Breast epithelium (tissue), 4 donors: ENCODE measurements around the gene MARCKSL1. TPM values are rescaled to one million over a fixed set of nuclear protein-coding genes. Genes with fewer than 3 reads are reported as not detected.

ENCODE experiments used
- DNase-seq, 2 donors: peaks; one replicate each; pipeline ENCODE4 v3.0.0-alpha.2; 2019; ENCODE audit warnings: low spot score in 2 of 2
- H3K27ac ChIP-seq, 2 donors: fragments of 200-600 bp; sonication (generic) in 1 of 2; one replicate each; pipeline ENCODE4 v1.5.1; 2016 to 2019; ENCODE audit warnings: mild to moderate bottlenecking in 1 of 2
- H3K27me3 ChIP-seq, 2 donors: fragments of 200-600 bp; sonication (generic) in 1 of 2; one replicate each; pipeline versions ENCODE4 v1.5.1 to v1.6.0; 2017 to 2019; ENCODE audit warnings: control low read depth in 1 of 2, mild to moderate bottlenecking in 1 of 2
- H3K36me3 ChIP-seq: fragments of 200-600 bp; one replicate; pipeline ENCODE4 v1.5.1; 2019
- H3K4me1 ChIP-seq, 2 donors: fragments of 200-600 bp; sonication (generic); one replicate each; pipeline ENCODE4 v1.5.1; 2016 to 2019; ENCODE audit warnings: control low read depth in 1 of 2
- H3K4me3 ChIP-seq, 3 donors: fragments of 200-600 bp; sonication (generic); 1 replicate in 2 of 3; 2 replicates in 1 of 3; pipeline ENCODE4 v1.5.1; 2016 to 2019; ENCODE audit warnings: mild to moderate bottlenecking in 3 of 3, moderate library complexity in 2 of 3
- H3K9me3 ChIP-seq, 2 donors: fragments of 200-600 bp; sonication (generic) in 1 of 2; one replicate each; pipeline ENCODE4 v1.5.1; 2016 to 2019; ENCODE audit warnings: control low read depth in 1 of 2
- POLR2A ChIP-seq: fragments of 450-650 bp; IDR thresholded peaks from one replicate; pipeline ENCODE4 v1.6.1; 2016; ENCODE audit warnings: antibody characterized with exemption, mild to moderate bottlenecking, moderate library complexity
- POLR2AphosphoS5 ChIP-seq, 3 donors: sonication (generic); formaldehyde crosslinking; IDR thresholded peaks; one replicate each; pipeline ENCODE4 v1.6.1; 2017; ENCODE audit warnings: antibody characterized with exemption in 3 of 3
- intact Hi-C: fragments of 100-400 bp; cut with DNase I; formaldehyde crosslinking; loops from one replicate; pipeline ENCODE4 v1.15.1; 2023; ENCODE audit warnings: low total_unique reads
- total RNA-seq, 3 donors: library from RNA; depleted of rRNA; stranded (reverse); fragments of >200 nt; gene quantifications; one replicate each; pipeline ENCODE4 v1.1.0, GENCODE V29; 2016
- TF ChIP-seq, protein P1 (sequence below), 3 donors: fragments of 450-650 bp; IDR thresholded peaks; one replicate each; pipeline ENCODE4 v1.5.1; 2016 to 2017; ENCODE audit warnings: antibody characterized with exemption in 3 of 3, mild to moderate bottlenecking in 3 of 3, moderate library complexity in 3 of 3

MARCKSL1 gene
- total RNA-seq, 3 donors from 2014 or later = 33.4 to 82.8 (median 47.9) TPM

DNA sequence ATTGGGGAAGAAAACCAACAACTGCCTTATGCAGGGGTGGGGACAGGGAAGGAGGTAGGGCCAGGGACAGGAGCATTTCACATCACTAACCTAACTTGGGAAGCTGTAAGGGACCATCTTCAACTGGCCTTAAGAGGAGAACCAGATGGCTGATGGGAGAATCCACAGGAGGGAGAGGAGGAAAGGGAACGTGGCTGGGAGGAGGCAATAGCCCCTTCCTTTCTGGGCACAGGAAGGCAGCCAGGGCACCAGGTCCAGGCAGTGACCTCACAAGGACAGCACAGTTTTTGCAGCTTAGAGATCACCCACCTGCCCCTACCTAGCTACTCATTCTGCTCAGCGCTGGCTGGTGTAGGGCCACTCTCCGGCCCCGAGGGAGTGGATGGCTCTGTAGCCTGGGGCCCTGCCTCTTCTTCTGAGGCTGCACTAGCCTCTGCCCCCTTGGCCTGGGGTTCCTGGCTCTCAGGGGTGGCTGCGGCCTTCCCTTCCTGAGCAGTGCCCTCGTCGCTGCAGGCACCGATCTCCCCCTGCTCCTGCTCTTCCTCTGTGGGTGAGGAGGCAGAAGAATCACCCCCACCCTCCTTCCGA lies 1.7 kb downstream of the MARCKSL1 start:
- intact Hi-C loops = no loop called here
- DNase-seq = no peak
- TF ChIP-seq POLR2AphosphoS5 (IDR thresholded peaks at IDR 0.05) (no peak), POLR2A (no peak)
- TF ChIP-seq, protein P1, sequence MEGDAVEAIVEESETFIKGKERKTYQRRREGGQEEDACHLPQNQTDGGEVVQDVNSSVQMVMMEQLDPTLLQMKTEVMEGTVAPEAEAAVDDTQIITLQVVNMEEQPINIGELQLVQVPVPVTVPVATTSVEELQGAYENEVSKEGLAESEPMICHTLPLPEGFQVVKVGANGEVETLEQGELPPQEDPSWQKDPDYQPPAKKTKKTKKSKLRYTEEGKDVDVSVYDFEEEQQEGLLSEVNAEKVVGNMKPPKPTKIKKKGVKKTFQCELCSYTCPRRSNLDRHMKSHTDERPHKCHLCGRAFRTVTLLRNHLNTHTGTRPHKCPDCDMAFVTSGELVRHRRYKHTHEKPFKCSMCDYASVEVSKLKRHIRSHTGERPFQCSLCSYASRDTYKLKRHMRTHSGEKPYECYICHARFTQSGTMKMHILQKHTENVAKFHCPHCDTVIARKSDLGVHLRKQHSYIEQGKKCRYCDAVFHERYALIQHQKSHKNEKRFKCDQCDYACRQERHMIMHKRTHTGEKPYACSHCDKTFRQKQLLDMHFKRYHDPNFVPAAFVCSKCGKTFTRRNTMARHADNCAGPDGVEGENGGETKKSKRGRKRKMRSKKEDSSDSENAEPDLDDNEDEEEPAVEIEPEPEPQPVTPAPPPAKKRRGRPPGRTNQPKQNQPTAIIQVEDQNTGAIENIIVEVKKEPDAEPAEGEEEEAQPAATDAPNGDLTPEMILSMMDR (IDR thresholded peaks at IDR 0.05) = no peak
- Histone ChIP-seq H3K4me3 (peak overlapping the region; percentile 78 to 96 (median 84)), H3K27me3 (no peaks in the 10 kb centered on the region), H3K27ac (peak overlapping the region; percentile 84 to 89), H3K36me3 (no peaks in the 10 kb centered on the region), H3K9me3 (no peaks in the 10 kb centered on the region), H3K4me1 (peaks cover 17 to 26% of the 10 kb centered on the region in 2 donors)

DNA sequence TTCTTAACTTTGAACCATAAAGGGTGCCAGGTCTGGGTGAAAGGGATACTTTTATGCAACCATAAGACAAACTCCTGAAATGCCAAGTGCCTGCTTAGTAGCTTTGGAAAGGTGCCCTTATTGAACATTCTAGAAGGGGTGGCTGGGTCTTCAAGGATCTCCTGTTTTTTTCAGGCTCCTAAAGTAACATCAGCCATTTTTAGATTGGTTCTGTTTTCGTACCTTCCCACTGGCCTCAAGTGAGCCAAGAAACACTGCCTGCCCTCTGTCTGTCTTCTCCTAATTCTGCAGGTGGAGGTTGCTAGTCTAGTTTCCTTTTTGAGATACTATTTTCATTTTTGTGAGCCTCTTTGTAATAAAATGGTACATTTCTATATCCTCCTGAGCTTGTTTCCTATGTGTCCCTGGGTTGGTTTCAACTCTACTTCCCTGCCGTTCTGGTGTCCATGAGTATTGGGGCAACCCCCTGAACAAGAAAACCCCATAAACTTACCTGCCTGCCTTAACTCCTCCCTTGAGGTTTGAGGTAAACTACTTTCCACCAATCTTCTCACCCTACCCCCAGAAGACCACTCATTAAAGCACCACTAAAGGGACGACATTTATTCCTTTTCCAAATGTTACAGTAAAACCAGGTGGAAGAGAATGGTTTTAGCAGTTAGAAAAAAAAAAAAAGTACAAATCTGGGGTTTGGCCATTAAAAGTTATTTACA lies 2.6 kb downstream of the MARCKSL1 start:
- peaks cover 5% of the 10 kb centered on the region for H3K36me3 ChIP-seq
- DNase-seq = no peak

DNA sequence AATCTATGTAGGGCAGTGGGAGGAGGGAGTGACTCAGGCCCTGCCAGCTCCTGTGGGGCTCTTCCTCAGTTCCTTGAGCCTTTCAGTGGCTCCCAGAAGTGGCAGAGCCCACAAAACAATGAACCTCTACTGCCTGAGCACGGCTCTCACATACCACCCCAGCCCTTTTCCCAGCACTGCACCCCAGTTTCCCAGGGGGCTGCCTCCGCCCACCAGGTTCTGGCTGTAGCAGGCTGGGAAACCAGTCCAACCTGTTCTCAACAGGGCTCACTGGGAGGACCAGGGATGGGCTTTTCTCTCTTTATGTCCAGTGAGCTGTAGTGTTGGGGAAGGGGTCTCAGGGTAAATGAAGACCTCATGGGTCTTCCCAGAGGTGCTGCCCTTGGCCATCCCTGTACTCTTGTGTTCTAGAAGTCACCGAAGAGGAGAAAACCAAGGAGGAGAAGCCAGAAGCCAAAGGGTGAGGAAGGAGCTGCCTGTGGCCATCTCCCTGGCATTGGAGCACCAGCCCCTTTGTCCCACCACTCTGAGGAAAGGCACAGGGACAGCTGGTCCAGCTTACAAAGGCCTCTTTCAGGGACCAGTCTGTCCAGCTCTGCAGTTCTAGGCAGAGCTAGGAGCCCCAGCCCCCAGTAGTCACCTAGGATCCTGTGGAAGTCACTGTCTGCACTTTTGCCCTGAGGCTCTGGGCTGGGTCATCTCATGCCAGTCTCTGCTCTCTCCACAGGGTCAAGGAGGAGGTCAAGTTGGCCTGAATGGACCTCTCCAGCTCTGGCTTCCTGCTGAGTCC lies 3.5 kb downstream of the MARCKSL1 start:
- Histone ChIP-seq H3K9me3 (no peaks in the 10 kb centered on the region), H3K27me3 (no peaks in the 10 kb centered on the region), H3K27ac (peak overlapping the region; percentile 62 to 86), H3K4me3 (peak overlapping the region in 1 of 3 donors; percentile 19), H3K36me3 (peaks cover 5% of the 10 kb centered on the region), H3K4me1 (peaks cover 17 to 25% of the 10 kb centered on the region in 2 donors)
- no peak for DNase-seq
- TF ChIP-seq, protein P1 (IDR thresholded peaks at IDR 0.05) = no peak
- TF ChIP-seq POLR2AphosphoS5 (IDR thresholded peaks at IDR 0.05) (peak in 1 of 3 donors; percentile 39), POLR2A (no peak)
- intact Hi-C loops = no loop called here

More for the DNA sequence above, 2.6 kb downstream of the MARCKSL1 start:
- Histone ChIP-seq H3K4me3 (no peak overlapping the region), H3K9me3 (no peaks in the 10 kb centered on the region), H3K27me3 (no peaks in the 10 kb centered on the region), H3K27ac (peak overlapping the region; percentile 62 to 89), H3K4me1 (peaks cover 17 to 26% of the 10 kb centered on the region in 2 donors)
- TF ChIP-seq POLR2AphosphoS5 (IDR thresholded peaks at IDR 0.05) (no peak), POLR2A (no peak)
- TF ChIP-seq, protein P1 (IDR thresholded peaks at IDR 0.05) = no peak
- intact Hi-C loops = no loop called here

DNA sequence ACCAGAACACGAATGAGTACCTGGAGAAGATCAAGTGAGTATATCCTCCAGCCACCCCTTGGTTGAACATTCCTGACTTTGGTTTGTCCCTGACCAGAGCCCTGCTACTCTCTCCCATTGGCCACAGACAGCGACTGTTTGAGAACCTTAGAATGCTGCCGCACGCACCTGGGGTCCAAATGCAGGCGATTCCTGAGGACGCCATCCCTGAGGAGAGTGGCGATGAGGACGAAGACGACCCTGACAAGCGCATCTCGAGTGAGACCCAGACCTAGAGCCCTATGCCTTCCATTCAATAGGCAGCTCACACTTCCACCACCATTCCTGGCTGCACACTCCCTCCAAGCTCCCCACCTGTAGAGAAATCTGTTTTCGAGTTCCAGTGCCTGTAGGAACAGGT lies 4.5 kb downstream of the MARCKSL1 start:
- peaks cover 5% of the 10 kb centered on the region for H3K36me3 ChIP-seq
- no peaks in the 10 kb centered on the region for H3K27me3 ChIP-seq
- no peak overlapping the region for H3K4me3 ChIP-seq
- no peak for DNase-seq
- no peak for TF ChIP-seq POLR2A
- TF ChIP-seq, protein P1 (IDR thresholded peaks at IDR 0.05) = no peak
- no peak for TF ChIP-seq POLR2AphosphoS5 (IDR thresholded peaks at IDR 0.05)
- H3K4me1 ChIP-seq = peaks cover 7 to 16% of the 10 kb centered on the region in 2 donors
- intact Hi-C loops = no loop called here
- H3K9me3 ChIP-seq = no peaks in the 10 kb centered on the region
- H3K27ac ChIP-seq = peak overlapping the region; percentile 62 to 86
